Right atrium auricular region (tissue), 2 donors: ENCODE data around the gene MRAP2. TPM values are rescaled to one million over a fixed set of nuclear protein-coding genes. Genes with fewer than 3 reads are reported as not detected.

Source experiments
- DNase-seq: peaks from one replicate; pipeline ENCODE4 v3.0.0-alpha.2; 2019; ENCODE audit warnings: low spot score
- H3K27ac ChIP-seq, 2 donors: fragments of 200-600 bp; sonication (generic); 1 replicate in 1 of 2; 2 replicates in 1 of 2; pipeline ENCODE4 v1.5.1; 2016 to 2019
- H3K27me3 ChIP-seq, 2 donors: fragments of 200-600 bp; sonication (generic); one replicate each; pipeline versions ENCODE4 v1.5.1 to v1.6.0; 2017 to 2019
- H3K36me3 ChIP-seq: fragments of 200-600 bp; sonication (generic); one replicate; pipeline ENCODE4 v1.5.1; 2016
- H3K4me1 ChIP-seq, 2 donors: fragments of 200-600 bp; sonication (generic); one replicate each; pipeline versions ENCODE4 v1.5.1 to v1.6.0; 2017 to 2019
- H3K4me3 ChIP-seq, 2 donors: fragments of 200-600 bp; sonication (generic); 1 replicate in 1 of 2; 2 replicates in 1 of 2; pipeline ENCODE4 v1.5.1; 2017 to 2019; ENCODE audit warnings: mild to moderate bottlenecking in 1 of 2, moderate library complexity in 1 of 2
- H3K9me3 ChIP-seq, 2 donors: fragments of 200-600 bp; sonication (generic); one replicate each; pipeline ENCODE4 v1.5.1; 2019
- total RNA-seq, 2 donors: library from RNA; depleted of rRNA; stranded (reverse); fragments of >200 nt; gene quantifications; one replicate each; pipeline ENCODE4 v1.1.0, GENCODE V29; 2016
- TF ChIP-seq, protein P1 (sequence below), 2 donors: fragments of 200-600 bp; sonication (generic); IDR thresholded peaks; one replicate each; pipeline ENCODE4 v1.5.1; 2019; ENCODE audit warnings: antibody characterized with exemption in 2 of 2

The MRAP2 gene
- total RNA-seq, 2 donors from 2014 or later: 0.20 TPM; not detected in 1

DNA sequence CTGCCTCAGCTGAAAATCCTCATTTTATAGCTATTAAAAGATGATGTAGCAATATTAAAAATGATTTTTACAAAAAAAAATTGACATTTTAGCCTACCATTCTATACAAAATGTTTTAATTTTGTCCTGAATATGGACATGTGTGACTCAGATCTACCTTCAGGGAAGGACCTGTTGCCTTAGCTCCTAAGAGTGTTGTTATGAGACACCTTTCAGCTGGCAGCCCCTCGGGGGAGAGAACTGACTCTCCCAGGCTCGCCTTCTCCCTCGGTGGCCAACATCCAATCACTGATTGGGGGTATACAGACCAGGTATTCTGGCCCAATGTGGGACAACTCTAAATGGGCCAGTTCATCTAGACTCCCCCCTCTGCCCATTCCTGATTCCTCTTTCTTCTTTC is 32.5 kb upstream of the MRAP2 start:
- no peaks in the 10 kb centered on the region for H3K27me3 ChIP-seq
- no peak for DNase-seq
- TF ChIP-seq, protein P1, sequence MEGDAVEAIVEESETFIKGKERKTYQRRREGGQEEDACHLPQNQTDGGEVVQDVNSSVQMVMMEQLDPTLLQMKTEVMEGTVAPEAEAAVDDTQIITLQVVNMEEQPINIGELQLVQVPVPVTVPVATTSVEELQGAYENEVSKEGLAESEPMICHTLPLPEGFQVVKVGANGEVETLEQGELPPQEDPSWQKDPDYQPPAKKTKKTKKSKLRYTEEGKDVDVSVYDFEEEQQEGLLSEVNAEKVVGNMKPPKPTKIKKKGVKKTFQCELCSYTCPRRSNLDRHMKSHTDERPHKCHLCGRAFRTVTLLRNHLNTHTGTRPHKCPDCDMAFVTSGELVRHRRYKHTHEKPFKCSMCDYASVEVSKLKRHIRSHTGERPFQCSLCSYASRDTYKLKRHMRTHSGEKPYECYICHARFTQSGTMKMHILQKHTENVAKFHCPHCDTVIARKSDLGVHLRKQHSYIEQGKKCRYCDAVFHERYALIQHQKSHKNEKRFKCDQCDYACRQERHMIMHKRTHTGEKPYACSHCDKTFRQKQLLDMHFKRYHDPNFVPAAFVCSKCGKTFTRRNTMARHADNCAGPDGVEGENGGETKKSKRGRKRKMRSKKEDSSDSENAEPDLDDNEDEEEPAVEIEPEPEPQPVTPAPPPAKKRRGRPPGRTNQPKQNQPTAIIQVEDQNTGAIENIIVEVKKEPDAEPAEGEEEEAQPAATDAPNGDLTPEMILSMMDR (IDR thresholded peaks at IDR 0.05): no peak
- H3K4me3 ChIP-seq: no peak overlapping the region
- H3K36me3 ChIP-seq: no peaks in the 10 kb centered on the region
- no peak overlapping the region for H3K27ac ChIP-seq
- no peaks in the 10 kb centered on the region for H3K4me1 ChIP-seq
- H3K9me3 ChIP-seq: peaks cover 0 to 2% of the 10 kb centered on the region in 2 donors

DNA sequence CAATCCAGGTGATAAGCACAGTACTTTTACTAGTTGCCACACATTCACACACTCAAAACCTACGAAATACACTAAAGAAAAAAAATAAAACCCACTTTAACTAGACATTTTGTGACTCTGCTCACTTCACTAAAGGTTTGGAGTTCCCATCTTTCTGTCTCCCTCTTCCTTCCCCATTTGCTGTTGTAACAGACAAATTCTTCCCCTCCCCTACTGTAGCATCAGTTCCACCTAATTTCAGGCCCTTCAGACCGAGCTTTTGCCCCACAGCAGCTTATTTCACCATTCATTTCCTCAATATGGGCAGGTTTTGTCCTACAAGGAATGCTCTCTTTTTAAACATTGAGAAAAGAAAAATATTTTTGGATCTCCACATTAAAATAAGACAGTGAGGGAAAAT is 31.3 kb upstream of the MRAP2 start:
- no peaks in the 10 kb centered on the region for H3K27me3 ChIP-seq
- no peaks in the 10 kb centered on the region for H3K36me3 ChIP-seq
- H3K4me1 ChIP-seq: no peaks in the 10 kb centered on the region
- H3K27ac ChIP-seq: no peak overlapping the region
- no peaks in the 10 kb centered on the region for H3K9me3 ChIP-seq
- TF ChIP-seq, protein P1 (IDR thresholded peaks at IDR 0.05): no peak
- no peak for DNase-seq
- no peak overlapping the region for H3K4me3 ChIP-seq

DNA sequence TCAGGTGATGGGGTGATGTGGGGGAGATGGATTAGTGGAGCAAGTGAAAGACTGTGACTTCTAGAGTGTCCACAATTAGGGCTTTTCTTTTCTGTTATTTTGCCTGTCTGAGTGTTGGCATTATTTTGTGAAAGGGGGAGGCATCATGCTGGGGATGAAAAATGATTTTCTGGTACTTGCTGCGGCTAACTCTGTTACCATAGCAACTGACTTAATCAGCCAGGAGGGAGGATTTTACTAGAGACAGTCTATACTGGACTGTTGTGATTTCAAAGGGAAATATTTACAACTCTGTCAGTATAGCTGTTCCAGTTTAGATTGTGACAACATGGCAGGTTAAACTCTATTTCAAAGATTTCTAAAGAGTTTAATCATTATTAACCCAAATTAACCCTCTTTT is 30.4 kb upstream of the MRAP2 start:
- no peaks in the 10 kb centered on the region for H3K4me1 ChIP-seq
- no peak for DNase-seq
- H3K27ac ChIP-seq: no peak overlapping the region
- H3K36me3 ChIP-seq: no peaks in the 10 kb centered on the region
- no peaks in the 10 kb centered on the region for H3K27me3 ChIP-seq
- H3K4me3 ChIP-seq: no peak overlapping the region
- no peaks in the 10 kb centered on the region for H3K9me3 ChIP-seq
- TF ChIP-seq, protein P1 (IDR thresholded peaks at IDR 0.05): no peak

DNA sequence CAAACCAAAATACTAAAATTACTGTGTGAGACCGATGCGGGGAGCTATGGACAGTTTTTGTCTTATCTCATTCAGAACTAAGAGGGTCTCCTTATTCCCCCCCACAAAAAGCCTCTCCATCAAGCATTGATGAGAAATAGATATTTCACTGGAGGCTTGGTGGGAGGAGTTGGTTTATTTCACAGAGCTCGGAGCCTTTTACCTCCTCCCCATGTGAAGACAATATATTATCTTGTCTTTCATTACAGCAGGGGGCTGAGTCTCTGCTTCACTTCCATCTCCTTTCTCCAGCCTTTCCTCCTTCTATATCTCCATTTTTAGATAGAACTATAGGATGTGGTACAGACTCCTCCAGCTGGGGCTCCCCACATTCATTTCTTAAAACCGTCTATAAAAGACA is 29.9 kb upstream of the MRAP2 start:
- TF ChIP-seq, protein P1 (IDR thresholded peaks at IDR 0.05): no peak
- no peaks in the 10 kb centered on the region for H3K36me3 ChIP-seq
- H3K4me1 ChIP-seq: no peaks in the 10 kb centered on the region
- no peaks in the 10 kb centered on the region for H3K27me3 ChIP-seq
- no peak for DNase-seq
- no peak overlapping the region for H3K4me3 ChIP-seq
- H3K9me3 ChIP-seq: no peaks in the 10 kb centered on the region
- H3K27ac ChIP-seq: no peak overlapping the region

DNA sequence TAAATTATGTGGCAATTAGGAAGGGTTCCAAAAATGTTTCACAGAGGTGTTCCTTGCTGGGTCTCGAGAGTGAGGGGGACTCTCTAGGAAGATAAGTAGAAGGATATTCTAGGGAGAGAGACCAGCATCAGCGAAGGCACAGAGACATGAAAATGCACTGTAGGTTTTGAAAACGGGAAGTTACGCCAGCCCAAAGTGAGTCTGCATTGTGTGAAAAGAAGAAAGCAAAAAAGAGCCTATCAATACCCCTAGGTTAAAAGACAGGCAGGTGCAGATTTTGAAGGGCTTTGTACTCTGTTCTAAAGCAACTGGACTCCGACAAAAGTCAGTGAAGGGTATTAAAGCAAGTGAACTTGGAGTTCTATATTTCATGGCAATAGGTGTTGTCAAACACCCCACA is 25.7 kb upstream of the MRAP2 start:
- DNase-seq: no peak
- no peaks in the 10 kb centered on the region for H3K4me1 ChIP-seq
- H3K27me3 ChIP-seq: no peaks in the 10 kb centered on the region
- no peaks in the 10 kb centered on the region for H3K9me3 ChIP-seq
- H3K27ac ChIP-seq: no peak overlapping the region
- TF ChIP-seq, protein P1 (IDR thresholded peaks at IDR 0.05): no peak
- no peaks in the 10 kb centered on the region for H3K36me3 ChIP-seq
- no peak overlapping the region for H3K4me3 ChIP-seq

DNA sequence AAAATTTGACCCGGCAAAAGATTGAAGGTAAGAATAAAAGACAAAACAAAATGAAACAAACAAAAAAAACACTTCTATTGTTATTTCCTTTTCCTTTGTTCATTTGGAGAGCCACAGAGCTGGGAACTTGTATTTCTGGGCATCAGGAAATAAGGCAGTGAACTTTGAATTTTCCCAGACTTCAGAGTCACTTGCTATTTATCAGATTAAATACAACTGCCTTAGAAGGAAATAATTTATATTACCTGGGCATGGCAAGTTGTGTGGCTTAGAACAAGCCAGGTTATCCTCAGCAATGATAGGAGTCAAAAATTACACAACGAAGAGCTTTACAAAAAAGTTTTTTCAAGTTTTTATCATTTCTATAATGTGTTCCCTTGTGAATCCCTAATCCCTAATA is 20.2 kb upstream of the MRAP2 start:
- no peaks in the 10 kb centered on the region for H3K9me3 ChIP-seq
- H3K4me1 ChIP-seq: no peaks in the 10 kb centered on the region
- H3K36me3 ChIP-seq: no peaks in the 10 kb centered on the region
- no peak overlapping the region for H3K27ac ChIP-seq
- no peak for DNase-seq
- H3K4me3 ChIP-seq: no peak overlapping the region
- H3K27me3 ChIP-seq: no peaks in the 10 kb centered on the region
- TF ChIP-seq, protein P1 (IDR thresholded peaks at IDR 0.05): no peak
